DND-41 (cell line): ENCODE data around the gene IGF2BP2.
"Not testable (repeated sequence)": the region's sequence is repeated elsewhere in the genome, so short reads cannot be mapped to it uniquely, and the experiment has no call there.

Experiments used
- ATAC-seq: fragments of 200-7000 bp; cut with Tn5 transposase; 3 replicates; pipeline ENCODE4 v1.9.1; 2021; ENCODE audit warnings: low read depth; ENCODE audit not compliant: insufficient read depth
- DNase-seq: peaks from one replicate; pipeline ENCODE4 v3.0.0-alpha.2; 2020
- H2AFZ ChIP-seq: 2 replicates; pipeline ENCODE4 v1.6.0; 2012; ENCODE audit warnings: low read depth, low read length
- H3K27ac ChIP-seq: 2 replicates; pipeline ENCODE4 v1.5.1; 2012; ENCODE audit warnings: low read length, inconsistent platforms
- H3K27me3 ChIP-seq: fragments of 200-600 bp; sonication (generic); 2 replicates; pipeline ENCODE4 v1.6.0; 2012; ENCODE audit warnings: low read length, mild to moderate bottlenecking, inconsistent platforms; ENCODE audit not compliant: insufficient read depth, poor library complexity
- H3K36me3 ChIP-seq: 2 replicates; pipeline ENCODE4 v1.5.1; 2012; ENCODE audit warnings: low read length, inconsistent platforms; ENCODE audit not compliant: insufficient read depth
- H3K4me1 ChIP-seq: 2 replicates; pipeline ENCODE4 v1.5.1; 2012; ENCODE audit warnings: mild to moderate bottlenecking, low read length; ENCODE audit not compliant: insufficient read depth
- H3K4me2 ChIP-seq: 2 replicates; pipeline ENCODE4 v1.6.0; 2012; ENCODE audit warnings: mild to moderate bottlenecking, moderate library complexity, low read length, inconsistent platforms; ENCODE audit not compliant: insufficient read depth
- H3K4me3 ChIP-seq, 2 experiments: fragments of 200-600 bp in 1 of 2; shearing (Covaris generic) in 1 of 2; 2 replicates each; pipeline ENCODE4 v1.5.1; 2012 to 2016; ENCODE audit warnings: inconsistent platforms in 2 of 2, low read length in 2 of 2, mild to moderate bottlenecking in 2 of 2, low read depth in 1 of 2, moderate library complexity in 1 of 2
- H3K79me2 ChIP-seq: 2 replicates; pipeline ENCODE4 v1.6.0; 2012; ENCODE audit warnings: low read length, inconsistent platforms; ENCODE audit not compliant: insufficient read depth
- H3K9ac ChIP-seq: 2 replicates; pipeline ENCODE4 v1.6.0; 2012; ENCODE audit warnings: low read depth, mild to moderate bottlenecking, inconsistent platforms, low read length, moderate library complexity
- H3K9me3 ChIP-seq: 2 replicates; pipeline ENCODE4 v1.5.1; 2012; ENCODE audit warnings: low read length, moderate library complexity, mild to moderate bottlenecking, inconsistent platforms; ENCODE audit not compliant: insufficient read depth, severe bottlenecking
- H4K20me1 ChIP-seq: 2 replicates; pipeline ENCODE4 v1.6.0; 2012; ENCODE audit warnings: low read length; ENCODE audit not compliant: insufficient read depth
- CTCF ChIP-seq: IDR thresholded peaks from 2 replicates; pipeline ENCODE4 v1.5.1; 2012; ENCODE audit warnings: borderline replicate concordance, low read length, moderate library complexity, mild to moderate bottlenecking; ENCODE audit not compliant: poor library complexity, severe bottlenecking; ENCODE audit errors: extremely low read depth
- EZH2 ChIP-seq: IDR thresholded peaks from 3 replicates; pipeline ENCODE4 v1.6.1; 2012; ENCODE audit warnings: borderline replicate concordance, low read depth, mild to moderate bottlenecking, moderate library complexity, low read length, inconsistent platforms; ENCODE audit not compliant: severe bottlenecking

Gene IGF2BP2

GRCh38 chr3:185789134-185789533, 35.7 kb downstream of the IGF2BP2 start:
- no peak overlapping the region for H2AFZ ChIP-seq
- no peaks in the 10 kb centered on the region for H3K9me3 ChIP-seq
- H3K4me2 ChIP-seq: no peak overlapping the region
- no peak overlapping the region for H3K9ac ChIP-seq
- TF ChIP-seq CTCF (no peak), EZH2 (no peak)
- H3K27ac ChIP-seq: no peak overlapping the region
- no peaks in the 10 kb centered on the region for H3K79me2 ChIP-seq
- no peaks in the 10 kb centered on the region for H3K4me1 ChIP-seq
- H3K27me3 ChIP-seq: peaks cover 15% of the 10 kb centered on the region
- H3K4me3 ChIP-seq: no peak overlapping the region
- ATAC-seq (no peak), DNase-seq (no peak)
- no peaks in the 10 kb centered on the region for H3K36me3 ChIP-seq
- no peaks in the 10 kb centered on the region for H4K20me1 ChIP-seq

DNA sequence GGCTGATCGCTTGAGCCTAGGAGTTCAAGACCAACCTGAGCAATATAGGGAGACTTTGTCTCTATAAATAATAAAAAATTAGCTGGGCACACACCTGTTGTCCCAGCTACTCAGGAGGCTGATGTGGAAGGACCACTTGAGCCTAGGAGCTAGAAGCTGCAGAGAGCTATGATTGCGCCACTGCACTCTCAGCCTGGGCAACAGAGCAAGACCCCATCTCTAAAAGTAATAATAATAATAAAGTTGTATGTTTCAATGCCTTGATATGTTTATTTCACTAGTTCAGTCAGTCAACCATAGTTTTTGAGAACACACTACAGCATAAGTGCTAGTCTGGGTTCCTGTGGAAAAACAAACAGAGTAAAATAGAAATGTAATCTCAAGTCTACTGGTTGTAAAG, 36.5 kb downstream of the IGF2BP2 start:
- no peak overlapping the region for H3K9ac ChIP-seq
- H3K4me3 ChIP-seq: no peak overlapping the region
- H3K4me2 ChIP-seq: no peak overlapping the region
- no peaks in the 10 kb centered on the region for H3K4me1 ChIP-seq
- no peak overlapping the region for H3K27ac ChIP-seq
- no peak for DNase-seq
- ATAC-seq: no peak
- no peaks in the 10 kb centered on the region for H3K36me3 ChIP-seq
- H3K9me3 ChIP-seq: no peaks in the 10 kb centered on the region
- no peak overlapping the region for H2AFZ ChIP-seq
- H4K20me1 ChIP-seq: no peaks in the 10 kb centered on the region
- no peaks in the 10 kb centered on the region for H3K79me2 ChIP-seq
- TF ChIP-seq EZH2: no peak
- peaks cover 18% of the 10 kb centered on the region for H3K27me3 ChIP-seq

GRCh38 chr3:185786956-185787877, 37.6 kb downstream of the IGF2BP2 start:
- no peak overlapping the region for H3K27ac ChIP-seq

DNA sequence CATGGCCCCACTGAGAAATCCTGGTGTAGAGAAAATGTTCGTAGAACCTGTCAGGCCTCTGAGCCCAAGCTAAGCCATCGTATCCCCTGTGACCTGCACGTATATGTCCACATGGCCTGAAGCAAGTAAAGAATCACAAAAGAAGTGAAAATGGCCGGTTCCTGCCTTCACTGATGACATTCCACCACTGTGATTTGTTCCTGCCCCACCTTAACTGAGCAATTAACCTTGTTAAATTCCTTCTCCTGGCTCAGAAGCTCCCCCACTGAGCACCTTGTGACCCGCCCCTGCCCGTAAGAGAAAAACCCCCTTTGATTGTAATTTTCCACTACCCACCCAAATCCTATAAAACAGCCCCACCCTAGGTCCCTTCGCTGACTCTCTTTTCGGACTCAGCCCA, 38.6 kb downstream of the IGF2BP2 start:
- not testable (repeated sequence) for H2AFZ ChIP-seq, H3K9ac ChIP-seq, H3K4me2 ChIP-seq, H3K27ac ChIP-seq, H3K4me3 ChIP-seq, DNase-seq, H4K20me1 ChIP-seq, ATAC-seq, H3K79me2 ChIP-seq, H3K4me1 ChIP-seq, H3K9me3 ChIP-seq, H3K36me3 ChIP-seq
- peaks cover 30% of the 10 kb centered on the region for H3K27me3 ChIP-seq

More at GRCh38 chr3:185786956-185787877, 37.6 kb downstream of the IGF2BP2 start:
- DNase-seq: no peak
- H3K9me3 ChIP-seq: no peaks in the 10 kb centered on the region
- no peaks in the 10 kb centered on the region for H4K20me1 ChIP-seq
- H3K79me2 ChIP-seq: no peaks in the 10 kb centered on the region
- no peak for ATAC-seq
- no peaks in the 10 kb centered on the region for H3K36me3 ChIP-seq
- H3K4me2 ChIP-seq: no peak overlapping the region
- no peak overlapping the region for H2AFZ ChIP-seq
- TF ChIP-seq CTCF (no peak), EZH2 (no peak)
- H3K4me1 ChIP-seq: no peaks in the 10 kb centered on the region
- H3K9ac ChIP-seq: no peak overlapping the region
- H3K27me3 ChIP-seq: peaks cover 28% of the 10 kb centered on the region
- H3K4me3 ChIP-seq: no peak overlapping the region
